ENCODE measurements around the gene S100A6.

- TF ChIP-seq CTCF (IDR thresholded peaks at IDR 0.05; ENCODE audit: insufficient read depth, low read length, poor library complexity, severe bottlenecking), result no peak
- TF ChIP-seq EZH2phosphoT487 (conservative IDR thresholded peaks at IDR 0.05; ENCODE audit: low read length), result no peak
Observed at GRCh38 chr1:153513666-153514065, 22.1 kb downstream of the S100A6 start.
